GM21717 (cell line): ENCODE measurements around the gene MTIF2.
"Not testable (repeated sequence)": the region's sequence is repeated elsewhere in the genome, so short reads cannot be mapped to it uniquely, and the experiment has no call there.

Source experiments
- ATAC-seq: cut with Tn5 transposase; IDR thresholded peaks from one replicate; pipeline ENCODE4 v1.9.1; 2021; ENCODE audit warnings: mild to moderate bottlenecking, moderate library complexity; ENCODE audit not compliant: unreplicated experiment

The MTIF2 gene

GRCh38 chr2:55242617-55243016 is 26.4 kb downstream of the MTIF2 start:
- no peak for ATAC-seq

DNA sequence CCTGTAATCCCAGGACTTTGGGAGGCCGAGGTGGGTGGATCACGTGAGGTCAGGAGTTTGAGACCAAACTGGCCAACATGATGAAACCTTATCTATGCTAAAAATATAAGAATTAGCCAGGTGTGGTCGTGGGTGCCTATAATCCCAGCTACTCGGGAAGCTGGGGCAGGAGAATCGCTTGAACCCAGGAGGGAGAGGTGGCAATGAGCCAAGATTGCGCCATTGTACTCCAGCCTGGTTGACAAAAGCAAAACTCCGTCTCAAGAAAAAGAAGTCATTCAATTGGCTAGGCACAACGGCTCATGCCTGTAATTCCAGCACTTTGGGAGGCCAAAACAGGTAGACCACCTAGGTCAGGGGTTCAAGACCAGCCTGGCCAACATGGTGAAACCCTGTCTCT is 27.4 kb downstream of the MTIF2 start:
- not testable (repeated sequence) for ATAC-seq

DNA sequence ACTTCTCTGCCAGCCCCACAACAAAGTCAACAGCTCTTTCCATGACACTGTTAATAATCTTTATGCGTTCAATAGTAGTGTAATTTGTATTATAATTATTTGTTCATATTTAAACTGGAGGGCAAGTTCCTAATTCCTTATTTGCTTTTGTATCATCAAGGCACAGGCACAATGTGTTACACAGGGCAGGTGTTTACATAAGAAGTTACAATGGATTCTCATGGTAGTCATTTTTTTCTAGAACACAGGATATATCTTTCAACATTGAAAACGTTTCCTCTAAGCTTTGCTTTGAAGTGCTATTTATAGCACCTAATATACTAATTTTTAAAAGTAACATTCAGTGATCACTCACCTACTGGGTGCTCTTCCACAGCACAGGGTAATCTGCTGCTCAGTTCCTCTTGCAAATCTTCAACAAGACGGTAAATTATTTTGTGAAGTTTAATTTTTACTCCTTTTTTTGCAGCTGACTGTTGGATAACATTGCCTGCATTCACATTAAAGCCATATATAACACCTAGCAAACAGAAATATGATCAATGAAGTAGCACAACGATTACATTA is 29.3 kb downstream of the MTIF2 start:
- ATAC-seq: no peak

- no peak for ATAC-seq
Observed at GRCh38 chr2:55236992-55237543, 32.0 kb downstream of the MTIF2 start.

DNA sequence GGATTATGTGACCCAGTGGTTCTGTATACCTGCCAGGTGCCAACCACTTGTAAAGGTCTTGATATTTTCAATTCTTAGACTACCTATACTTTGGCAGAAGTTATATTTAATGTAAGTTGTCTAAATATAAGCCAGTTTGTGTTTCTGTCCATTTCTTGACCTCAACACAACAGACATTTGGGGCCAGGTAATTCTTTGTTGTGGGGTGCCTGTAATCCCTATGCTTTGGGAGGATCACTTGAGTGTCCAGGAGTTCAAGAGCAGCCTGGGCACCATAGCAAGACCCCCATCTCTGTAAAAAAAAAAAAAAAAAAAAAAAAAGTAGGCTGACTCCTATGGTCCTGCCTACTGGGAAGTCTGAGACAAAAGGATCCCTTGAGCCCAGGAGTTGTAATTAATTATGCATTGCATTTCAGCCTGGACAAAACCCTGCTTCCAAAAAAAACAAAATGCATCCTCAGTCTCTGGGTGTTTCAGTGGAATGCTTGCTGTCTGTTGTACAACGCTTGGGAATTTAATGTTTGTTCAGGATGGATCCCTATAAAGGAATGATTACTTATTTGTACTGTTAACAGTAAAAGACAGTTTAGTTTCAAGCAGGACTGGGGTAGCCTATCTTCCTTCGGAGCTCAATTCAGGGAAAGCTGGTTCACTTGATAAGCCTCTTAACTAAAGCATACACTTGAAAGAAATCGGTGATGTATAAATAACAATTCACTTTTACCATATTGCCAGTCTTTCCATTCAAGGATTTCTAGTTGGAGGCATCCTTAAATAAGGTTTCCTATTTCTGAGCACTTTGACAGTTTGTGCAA is 33.1 kb downstream of the MTIF2 start:
- ATAC-seq: no peak

GRCh38 chr2:55233658-55233940 is 35.4 kb downstream of the MTIF2 start:
- no peak for ATAC-seq

GRCh38 chr2:55232863-55233657 is 36.0 kb downstream of the MTIF2 start:
- ATAC-seq: peak; percentile 25

DNA sequence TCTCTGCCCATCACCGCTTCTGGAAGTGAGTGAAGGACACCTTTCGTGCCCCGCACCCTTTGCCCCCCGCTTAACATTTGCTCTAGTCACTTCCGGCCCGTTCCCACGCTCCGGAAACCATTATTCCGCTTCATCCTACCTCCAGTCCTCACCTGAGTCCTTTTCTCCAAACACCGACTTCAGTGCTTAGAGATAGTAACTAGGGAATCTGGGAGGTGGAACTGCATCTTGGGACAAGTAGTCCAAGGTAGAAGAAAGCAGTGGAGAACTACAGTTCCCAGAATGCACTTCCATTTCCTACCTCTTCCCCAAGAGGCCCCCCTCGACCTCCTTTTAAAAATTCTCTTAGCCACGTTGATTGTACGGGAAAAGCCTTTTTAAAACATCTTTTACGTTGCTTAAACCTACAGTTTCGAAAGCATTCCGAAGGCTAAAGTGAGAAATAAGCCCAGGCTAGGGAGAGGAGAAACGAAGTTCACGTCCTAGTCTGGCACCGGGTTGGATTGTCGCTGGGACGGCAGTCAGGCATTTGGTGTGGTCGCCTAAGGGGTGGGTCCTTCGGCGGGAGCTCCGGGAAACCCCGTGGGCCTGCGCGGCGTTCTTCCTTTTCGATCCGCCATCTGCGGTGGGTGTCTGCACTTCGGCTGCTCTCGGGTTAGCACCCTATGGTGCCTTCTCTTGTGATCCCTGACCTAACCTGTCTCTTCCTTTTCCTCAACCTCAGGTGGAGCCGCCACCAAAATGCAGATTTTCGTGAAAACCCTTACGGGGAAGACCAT is 36.8 kb downstream of the MTIF2 start, which contains the start of the genes CLHC1 and RPS27A:
Gene CLHC1 (minus strand): TSS at position 210 of the 779 bp plus-strand sequence. CDS start 9,882 bp downstream, outside the sequence.
Gene RPS27A (plus strand): TSS at position 605 of the 779 bp plus-strand sequence. CDS start 137 bp downstream, at position 742.
- ATAC-seq: peak; percentile 94

DNA sequence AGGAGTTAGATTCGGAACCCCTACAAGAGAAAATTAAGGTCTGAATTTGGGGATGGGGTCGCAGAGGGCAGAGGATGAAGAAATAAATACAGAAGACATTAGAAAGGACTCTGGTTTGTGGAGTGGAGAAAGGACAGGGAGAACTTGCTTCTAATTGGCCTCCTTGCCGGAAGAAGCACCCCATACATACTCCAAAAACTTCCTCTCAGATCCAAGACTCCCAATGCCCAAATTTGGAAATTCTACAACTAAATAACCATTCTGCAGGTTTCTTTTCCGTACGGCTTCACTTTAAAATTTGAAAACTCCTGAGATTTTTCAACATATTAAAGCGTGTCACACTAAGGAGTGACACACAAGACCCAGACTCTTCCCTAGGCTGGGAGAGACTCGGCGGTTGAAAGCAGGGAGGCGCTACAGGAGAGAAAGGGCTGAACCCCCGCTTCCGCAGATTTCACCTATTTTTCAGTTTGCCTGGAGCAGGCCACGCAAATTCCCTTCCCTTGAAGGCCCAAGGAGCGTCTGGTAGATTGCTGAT is 37.4 kb downstream of the MTIF2 start:
- ATAC-seq: peak; percentile 1

- no peak for ATAC-seq
Observed at GRCh38 chr2:55230551-55230950, 38.5 kb downstream of the MTIF2 start.

GRCh38 chr2:55229221-55229620 is 39.8 kb downstream of the MTIF2 start:
- ATAC-seq: no peak

GRCh38 chr2:55228226-55228563 is 40.8 kb downstream of the MTIF2 start:
- ATAC-seq: no peak

- not testable (repeated sequence) for ATAC-seq
Observed at GRCh38 chr2:55227437-55228225, 41.4 kb downstream of the MTIF2 start.

- no peak for ATAC-seq
Observed at GRCh38 chr2:55225481-55226020, 43.5 kb downstream of the MTIF2 start.

DNA sequence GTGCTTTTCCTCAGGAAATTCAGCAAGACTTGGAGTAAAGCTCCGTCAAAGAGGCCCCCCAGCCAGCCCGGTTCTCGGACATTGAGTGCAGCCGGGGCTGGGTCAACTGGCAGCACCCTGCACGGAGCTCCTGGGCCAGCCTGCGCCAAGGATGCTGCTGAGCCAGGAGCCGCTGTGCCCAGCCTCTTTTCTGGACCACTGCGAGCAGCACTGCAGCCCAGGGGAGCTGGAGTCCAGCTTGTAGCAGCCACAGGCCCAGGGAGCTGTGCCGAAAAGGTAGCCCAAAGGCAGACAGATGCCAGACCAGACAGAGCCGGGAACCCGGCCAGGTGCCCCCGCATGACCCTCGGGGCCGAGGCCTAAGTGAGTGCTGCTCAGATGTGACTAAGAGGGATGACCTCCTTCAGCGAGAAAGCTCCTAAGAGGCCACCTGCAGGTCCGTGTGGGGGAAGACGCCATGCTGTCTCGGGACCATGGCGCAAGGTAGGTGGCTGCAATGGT is 44.2 kb downstream of the MTIF2 start:
- ATAC-seq: no peak

GRCh38 chr2:55223958-55224760 is 44.9 kb downstream of the MTIF2 start:
- no peak for ATAC-seq

GRCh38 chr2:55213822-55214221 is 55.2 kb downstream of the MTIF2 start:
- no peak for ATAC-seq

- ATAC-seq: no peak
Observed at GRCh38 chr2:55204950-55205349, 64.1 kb downstream of the MTIF2 start.
